Measurements from ENCODE around the gene MRPL11. TPM values are rescaled to one million over a fixed set of nuclear protein-coding genes. Genes with fewer than 3 reads are reported as not detected.

MRPL11 gene
- total and polyA plus RNA-seq, 2 of the 13 experiments (the other 11 are each of a cell fraction or from before 2014, with no cell fraction given), result 72.9 to 176 TPM

DNA sequence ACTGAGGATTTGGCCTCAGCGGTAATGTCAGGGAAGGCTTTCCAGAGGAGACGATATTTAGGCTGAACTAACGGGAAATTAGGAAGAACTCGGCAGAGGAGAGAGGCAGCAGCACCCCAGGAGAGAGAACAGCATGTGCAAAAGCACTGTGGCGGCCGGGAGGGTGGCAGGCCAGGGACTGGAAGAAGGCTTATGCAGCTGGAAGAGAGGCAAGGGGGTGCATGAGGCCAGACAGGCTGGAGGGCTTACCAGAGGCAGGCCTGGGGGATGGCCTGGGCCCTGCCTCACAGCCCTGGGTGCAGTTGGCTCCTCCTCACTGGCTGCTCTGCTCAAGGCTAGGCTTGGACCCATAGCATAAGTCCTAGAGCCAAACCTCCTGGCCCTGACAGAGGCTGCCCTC, 25.5 kb downstream of the MRPL11 start:
- FAIRE-seq, result no peak

More for the DNA sequence above, 25.5 kb downstream of the MRPL11 start:
- Histone ChIP-seq H3K79me2 (ENCODE audit: insufficient read depth, low read length) (no peaks in the 10 kb centered on the region), H3K9ac (ENCODE audit: insufficient read depth, low read depth, low read length) (no peak overlapping the region), H3K4me1 (ENCODE audit: insufficient read depth, low read length) (0 out of 2 replicates have a peak, but pooled peaks cover 5% of the 10 kb centered on the region), H3K27ac (ENCODE audit: extremely low read length, insufficient read depth, low read length) (no peak overlapping the region), H2AFZ (ENCODE audit: low read length) (no peak overlapping the region), H3K4me2 (ENCODE audit: low read depth, low read length) (no peak overlapping the region), H3K4me3 (replicated peaks in 1 of 3; ENCODE audit: insufficient read depth in 1 of 3, low read depth in 2 of 3, low read length in 3 of 3) (no peak overlapping the region), H3K27me3 (ENCODE audit: control insufficient read depth in 1 of 2, insufficient read depth in 2 of 2, low read length in 2 of 2) (peaks cover 3 to 59% of the 10 kb centered on the region in 2 experiments; a peak in 4 of 5 replicates), H3K9me3 (ENCODE audit: low read length) (no peaks in the 10 kb centered on the region), H3K36me3 (replicated peaks in 1 of 2; ENCODE audit: control insufficient read depth in 1 of 2, insufficient read depth in 2 of 2, low read length in 2 of 2) (no peaks in the 10 kb centered on the region), H4K20me1 (ENCODE audit: insufficient read depth, low read length) (peaks cover 7% of the 10 kb centered on the region)
- DNase-seq (ENCODE audit: low spot score) (no peak), ATAC-seq (no peak)
- in situ Hi-C loops (cut with HindIII; ENCODE audit: extremely low pct_ligation_motif_present, low pct_unique_long_range_greater_than_20kb) (loop anchor here (25.0 kb wide), 1 partner anchor 424 kb away; the partner anchor contains the start of gene RCE1), intact Hi-C loops (cut with micrococcal nuclease; ENCODE audit: unreplicated experiment) (no loop called here)
- WGBS (ENCODE audit: low lambda C conversion rate), result 5% methylated on average over 6 of the region's 6 CpGs
- BruUV-seq (replicated peaks), result no TSS peak
- ChIA-PET POLR2A (no interaction called here), CTCF (ENCODE audit: low intra/inter-chr PET ratio, low total read pairs) (no interaction called here)
- TF ChIP-seq SP140L (CRISPR knock-in tag; IDR thresholded peaks at IDR 0.05; ENCODE audit: borderline replicate concordance), result no peak
- TF ChIP-seq, protein P1, sequence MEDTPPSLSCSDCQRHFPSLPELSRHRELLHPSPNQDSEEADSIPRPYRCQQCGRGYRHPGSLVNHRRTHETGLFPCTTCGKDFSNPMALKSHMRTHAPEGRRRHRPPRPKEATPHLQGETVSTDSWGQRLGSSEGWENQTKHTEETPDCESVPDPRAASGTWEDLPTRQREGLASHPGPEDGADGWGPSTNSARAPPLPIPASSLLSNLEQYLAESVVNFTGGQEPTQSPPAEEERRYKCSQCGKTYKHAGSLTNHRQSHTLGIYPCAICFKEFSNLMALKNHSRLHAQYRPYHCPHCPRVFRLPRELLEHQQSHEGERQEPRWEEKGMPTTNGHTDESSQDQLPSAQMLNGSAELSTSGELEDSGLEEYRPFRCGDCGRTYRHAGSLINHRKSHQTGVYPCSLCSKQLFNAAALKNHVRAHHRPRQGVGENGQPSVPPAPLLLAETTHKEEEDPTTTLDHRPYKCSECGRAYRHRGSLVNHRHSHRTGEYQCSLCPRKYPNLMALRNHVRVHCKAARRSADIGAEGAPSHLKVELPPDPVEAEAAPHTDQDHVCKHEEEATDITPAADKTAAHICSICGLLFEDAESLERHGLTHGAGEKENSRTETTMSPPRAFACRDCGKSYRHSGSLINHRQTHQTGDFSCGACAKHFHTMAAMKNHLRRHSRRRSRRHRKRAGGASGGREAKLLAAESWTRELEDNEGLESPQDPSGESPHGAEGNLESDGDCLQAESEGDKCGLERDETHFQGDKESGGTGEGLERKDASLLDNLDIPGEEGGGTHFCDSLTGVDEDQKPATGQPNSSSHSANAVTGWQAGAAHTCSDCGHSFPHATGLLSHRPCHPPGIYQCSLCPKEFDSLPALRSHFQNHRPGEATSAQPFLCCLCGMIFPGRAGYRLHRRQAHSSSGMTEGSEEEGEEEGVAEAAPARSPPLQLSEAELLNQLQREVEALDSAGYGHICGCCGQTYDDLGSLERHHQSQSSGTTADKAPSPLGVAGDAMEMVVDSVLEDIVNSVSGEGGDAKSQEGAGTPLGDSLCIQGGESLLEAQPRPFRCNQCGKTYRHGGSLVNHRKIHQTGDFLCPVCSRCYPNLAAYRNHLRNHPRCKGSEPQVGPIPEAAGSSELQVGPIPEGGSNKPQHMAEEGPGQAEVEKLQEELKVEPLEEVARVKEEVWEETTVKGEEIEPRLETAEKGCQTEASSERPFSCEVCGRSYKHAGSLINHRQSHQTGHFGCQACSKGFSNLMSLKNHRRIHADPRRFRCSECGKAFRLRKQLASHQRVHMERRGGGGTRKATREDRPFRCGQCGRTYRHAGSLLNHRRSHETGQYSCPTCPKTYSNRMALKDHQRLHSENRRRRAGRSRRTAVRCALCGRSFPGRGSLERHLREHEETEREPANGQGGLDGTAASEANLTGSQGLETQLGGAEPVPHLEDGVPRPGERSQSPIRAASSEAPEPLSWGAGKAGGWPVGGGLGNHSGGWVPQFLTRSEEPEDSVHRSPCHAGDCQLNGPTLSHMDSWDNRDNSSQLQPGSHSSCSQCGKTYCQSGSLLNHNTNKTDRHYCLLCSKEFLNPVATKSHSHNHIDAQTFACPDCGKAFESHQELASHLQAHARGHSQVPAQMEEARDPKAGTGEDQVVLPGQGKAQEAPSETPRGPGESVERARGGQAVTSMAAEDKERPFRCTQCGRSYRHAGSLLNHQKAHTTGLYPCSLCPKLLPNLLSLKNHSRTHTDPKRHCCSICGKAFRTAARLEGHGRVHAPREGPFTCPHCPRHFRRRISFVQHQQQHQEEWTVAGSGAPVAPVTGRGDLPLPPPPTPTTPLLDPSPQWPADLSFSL (CRISPR knock-in tag; IDR thresholded peaks at IDR 0.05), result no peak
- TF ChIP-seq RAD51 (IDR thresholded peaks at IDR 0.05; ENCODE audit: borderline replicate concordance), result no peak
- TF ChIP-seq, protein P2, sequence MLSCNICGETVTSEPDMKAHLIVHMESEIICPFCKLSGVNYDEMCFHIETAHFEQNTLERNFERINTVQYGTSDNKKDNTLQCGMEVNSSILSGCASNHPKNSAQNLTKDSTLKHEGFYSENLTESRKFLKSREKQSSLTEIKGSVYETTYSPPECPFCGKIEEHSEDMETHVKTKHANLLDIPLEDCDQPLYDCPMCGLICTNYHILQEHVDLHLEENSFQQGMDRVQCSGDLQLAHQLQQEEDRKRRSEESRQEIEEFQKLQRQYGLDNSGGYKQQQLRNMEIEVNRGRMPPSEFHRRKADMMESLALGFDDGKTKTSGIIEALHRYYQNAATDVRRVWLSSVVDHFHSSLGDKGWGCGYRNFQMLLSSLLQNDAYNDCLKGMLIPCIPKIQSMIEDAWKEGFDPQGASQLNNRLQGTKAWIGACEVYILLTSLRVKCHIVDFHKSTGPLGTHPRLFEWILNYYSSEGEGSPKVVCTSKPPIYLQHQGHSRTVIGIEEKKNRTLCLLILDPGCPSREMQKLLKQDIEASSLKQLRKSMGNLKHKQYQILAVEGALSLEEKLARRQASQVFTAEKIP (CRISPR knock-in tag; IDR thresholded peaks at IDR 0.05; ENCODE audit: borderline replicate concordance), result no peak
- no peak for TF ChIP-seq ZNF20 (CRISPR knock-in tag; IDR thresholded peaks at IDR 0.05)
- TF ChIP-seq ZNF30 (CRISPR knock-in tag; IDR thresholded peaks at IDR 0.05), result no peak
- TF ChIP-seq AKAP8 (CRISPR knock-in tag; IDR thresholded peaks at IDR 0.05), result no peak
- TF ChIP-seq, protein P3, sequence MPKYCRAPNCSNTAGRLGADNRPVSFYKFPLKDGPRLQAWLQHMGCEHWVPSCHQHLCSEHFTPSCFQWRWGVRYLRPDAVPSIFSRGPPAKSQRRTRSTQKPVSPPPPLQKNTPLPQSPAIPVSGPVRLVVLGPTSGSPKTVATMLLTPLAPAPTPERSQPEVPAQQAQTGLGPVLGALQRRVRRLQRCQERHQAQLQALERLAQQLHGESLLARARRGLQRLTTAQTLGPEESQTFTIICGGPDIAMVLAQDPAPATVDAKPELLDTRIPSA (CRISPR knock-in tag; IDR thresholded peaks at IDR 0.05; ENCODE audit: borderline replicate concordance), result no peak
- TF ChIP-seq ARNT (IDR thresholded peaks at IDR 0.05), result no peak
- no peak for TF ChIP-seq SATB2 (CRISPR knock-in tag; IDR thresholded peaks at IDR 0.05)
- no peak for TF ChIP-seq KLF9 (CRISPR knock-in tag; IDR thresholded peaks at IDR 0.05; ENCODE audit: low read depth)
- TF ChIP-seq KMT2A (CRISPR knock-in tag; IDR thresholded peaks at IDR 0.05), result no peak

Data from HepG2 (cell line).